Measurements from ENCODE around the gene MAPKAP1. TPM values are rescaled to one million over a fixed set of nuclear protein-coding genes. Genes with fewer than 3 reads are reported as not detected.

The MAPKAP1 gene
- 94.2 and 105 TPM in 2 replicates for total RNA-seq

DNA sequence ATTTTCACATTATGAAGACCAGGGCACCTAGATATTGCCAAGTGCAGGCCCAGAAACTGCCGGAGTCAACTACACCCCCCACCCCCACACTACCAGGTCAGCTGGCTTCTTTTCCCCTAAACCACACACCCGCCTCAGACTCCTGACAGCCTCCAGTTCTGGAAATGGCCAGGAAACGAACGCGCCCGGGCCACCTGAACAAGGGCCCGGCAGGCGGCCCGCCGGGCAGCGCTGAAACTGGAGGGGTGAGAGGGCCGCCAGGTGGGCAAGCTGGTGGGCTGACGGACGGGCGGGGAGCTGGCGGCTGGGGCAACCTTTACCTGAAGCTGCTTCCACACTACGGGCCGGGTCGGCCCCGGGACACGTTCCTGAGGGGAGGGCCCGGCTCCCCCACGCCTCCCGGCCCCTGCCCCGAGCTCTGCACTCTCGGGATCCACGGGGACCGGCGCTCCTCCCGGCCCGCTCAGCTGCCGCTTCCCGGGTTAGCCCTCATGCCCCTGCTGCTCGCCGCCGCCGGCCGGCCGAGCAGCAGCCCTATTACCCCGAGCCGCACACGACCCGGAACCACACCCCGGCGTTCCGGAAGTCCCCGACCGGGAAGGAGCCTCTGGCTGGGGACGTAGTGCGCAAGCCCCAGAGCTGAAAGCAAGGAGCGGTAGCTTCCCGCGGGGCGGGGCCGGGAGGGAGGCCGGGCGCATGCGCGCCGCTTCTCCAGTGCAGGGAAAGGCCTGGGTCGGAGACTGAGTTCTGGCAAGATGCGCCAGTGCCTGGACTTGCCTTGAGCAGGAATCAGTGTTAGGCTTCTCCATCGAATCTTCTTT, at the start of gene MAPKAP1:
MAPKAP1 (minus strand) TSS at position 558 of the 821 bp plus-strand sequence. CDS start 34,634 bp downstream, outside the sequence.

DNA sequence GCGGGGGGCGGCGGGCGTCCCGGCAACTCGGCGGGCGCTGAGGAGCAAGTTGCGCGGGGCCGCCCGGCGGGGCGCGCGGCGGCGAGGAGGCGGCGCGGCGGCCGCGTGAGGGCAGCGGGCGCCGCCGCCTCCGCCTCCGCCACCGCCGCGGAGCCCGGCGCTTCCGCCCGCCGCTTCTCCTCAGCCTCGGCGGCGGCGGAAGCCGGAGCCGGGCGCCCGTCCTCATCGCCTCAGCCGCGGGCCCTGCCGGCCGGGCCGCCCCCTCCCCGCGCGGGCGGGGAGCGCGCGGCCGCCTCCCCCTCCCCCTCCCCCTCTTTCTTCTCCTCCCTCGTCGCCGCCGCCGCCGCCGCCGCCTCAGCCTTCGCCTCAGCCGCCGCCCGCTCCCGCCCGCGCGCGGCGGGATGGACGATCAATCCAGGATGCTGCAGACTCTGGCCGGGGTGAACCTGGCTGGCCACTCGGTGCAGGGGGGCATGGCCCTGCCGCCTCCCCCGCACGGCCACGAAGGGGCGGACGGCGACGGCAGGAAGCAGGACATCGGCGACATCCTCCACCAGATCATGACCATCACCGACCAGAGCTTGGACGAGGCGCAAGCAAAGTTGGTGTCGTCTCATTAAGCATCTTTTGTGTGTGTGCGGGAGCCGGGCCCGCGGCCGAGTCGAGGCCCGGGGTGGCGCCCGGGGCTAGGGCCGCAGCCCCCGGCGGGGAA, 40.2 kb upstream of the MAPKAP1 start, which contains the start of gene PBX3:
PBX3 (plus strand) TSS at position 321 of the 712 bp plus-strand sequence.

Other genes starting within 250 kb of the MAPKAP1 start
- gene PBX3, start 40.2 kb upstream of the MAPKAP1 start, total RNA-seq = 15.0 and 22.8 TPM in 2 replicates